ENCODE data around the gene SGSM2.

The SGSM2 gene

DNA sequence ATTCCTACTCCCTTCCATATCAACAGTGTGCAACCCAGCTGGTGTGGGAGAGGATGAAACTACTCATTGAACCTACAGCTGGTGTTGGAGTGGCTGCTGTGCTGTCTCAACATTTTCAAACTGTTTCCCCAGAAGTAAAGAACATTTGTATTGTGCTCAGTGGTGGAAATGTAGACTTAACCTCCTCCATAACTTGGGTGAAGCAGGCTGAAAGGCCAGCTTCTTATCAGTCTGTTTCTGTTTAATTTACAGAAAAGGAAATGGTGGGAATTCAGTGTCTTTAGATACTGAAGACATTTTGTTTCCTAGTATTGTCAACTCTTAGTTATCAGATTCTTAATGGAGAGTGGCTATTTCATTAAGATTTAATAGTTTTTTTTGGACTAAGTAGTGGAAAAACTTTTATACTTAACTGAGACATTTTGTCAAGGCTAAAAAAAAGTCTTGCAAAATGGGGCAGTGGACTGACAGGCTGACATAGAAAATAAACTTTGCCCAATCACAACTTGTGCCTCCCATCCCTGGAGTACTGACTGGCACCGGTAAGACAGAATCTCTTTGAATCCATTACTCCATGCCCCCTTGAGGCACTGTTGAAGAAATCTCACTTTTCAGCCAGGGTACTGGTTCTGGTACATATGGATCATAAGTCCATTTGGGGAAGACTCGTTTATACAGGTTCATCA, 13.5 kb upstream of the SGSM2 start:
- Mint-ChIP-seq H3K27me3 (ENCODE audit: low read depth, poor library complexity) (no peaks in the 10 kb centered on the region), H3K27ac (no peak overlapping the region), H3K9me3 (no peaks in the 10 kb centered on the region), H3K4me3 (no peak overlapping the region), H3K4me1 (no peaks in the 10 kb centered on the region), H3K36me3 (ENCODE audit: low read depth) (peaks cover 64% of the 10 kb centered on the region)
- DNase-seq = no peak
- TF ChIP-seq, protein P1, sequence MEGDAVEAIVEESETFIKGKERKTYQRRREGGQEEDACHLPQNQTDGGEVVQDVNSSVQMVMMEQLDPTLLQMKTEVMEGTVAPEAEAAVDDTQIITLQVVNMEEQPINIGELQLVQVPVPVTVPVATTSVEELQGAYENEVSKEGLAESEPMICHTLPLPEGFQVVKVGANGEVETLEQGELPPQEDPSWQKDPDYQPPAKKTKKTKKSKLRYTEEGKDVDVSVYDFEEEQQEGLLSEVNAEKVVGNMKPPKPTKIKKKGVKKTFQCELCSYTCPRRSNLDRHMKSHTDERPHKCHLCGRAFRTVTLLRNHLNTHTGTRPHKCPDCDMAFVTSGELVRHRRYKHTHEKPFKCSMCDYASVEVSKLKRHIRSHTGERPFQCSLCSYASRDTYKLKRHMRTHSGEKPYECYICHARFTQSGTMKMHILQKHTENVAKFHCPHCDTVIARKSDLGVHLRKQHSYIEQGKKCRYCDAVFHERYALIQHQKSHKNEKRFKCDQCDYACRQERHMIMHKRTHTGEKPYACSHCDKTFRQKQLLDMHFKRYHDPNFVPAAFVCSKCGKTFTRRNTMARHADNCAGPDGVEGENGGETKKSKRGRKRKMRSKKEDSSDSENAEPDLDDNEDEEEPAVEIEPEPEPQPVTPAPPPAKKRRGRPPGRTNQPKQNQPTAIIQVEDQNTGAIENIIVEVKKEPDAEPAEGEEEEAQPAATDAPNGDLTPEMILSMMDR (IDR thresholded peaks at IDR 0.05) = no peak

DNA sequence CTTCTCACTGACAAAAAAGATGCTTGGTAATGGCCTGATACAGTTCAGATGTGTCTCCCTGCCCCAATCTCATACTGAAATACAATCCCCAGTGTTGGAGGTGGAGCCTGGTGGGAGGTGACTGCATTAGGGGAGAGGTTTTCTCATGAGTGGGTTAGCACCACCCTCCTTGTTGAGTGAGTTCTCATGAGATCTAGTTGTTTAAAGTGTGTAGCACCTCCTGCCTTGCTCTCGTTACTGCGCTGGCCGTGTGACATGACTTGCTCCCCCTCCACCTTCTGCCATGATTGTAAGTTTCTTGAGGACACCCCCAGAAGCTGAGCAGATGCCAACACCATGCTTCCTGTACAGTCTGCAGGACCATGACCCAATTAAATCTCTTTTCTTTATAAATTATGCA, 6.0 kb upstream of the SGSM2 start:
- H3K27me3 Mint-ChIP-seq (ENCODE audit: low read depth, poor library complexity) = no peaks in the 10 kb centered on the region
- DNase-seq = no peak
- no peak overlapping the region for H3K4me3 Mint-ChIP-seq

DNA sequence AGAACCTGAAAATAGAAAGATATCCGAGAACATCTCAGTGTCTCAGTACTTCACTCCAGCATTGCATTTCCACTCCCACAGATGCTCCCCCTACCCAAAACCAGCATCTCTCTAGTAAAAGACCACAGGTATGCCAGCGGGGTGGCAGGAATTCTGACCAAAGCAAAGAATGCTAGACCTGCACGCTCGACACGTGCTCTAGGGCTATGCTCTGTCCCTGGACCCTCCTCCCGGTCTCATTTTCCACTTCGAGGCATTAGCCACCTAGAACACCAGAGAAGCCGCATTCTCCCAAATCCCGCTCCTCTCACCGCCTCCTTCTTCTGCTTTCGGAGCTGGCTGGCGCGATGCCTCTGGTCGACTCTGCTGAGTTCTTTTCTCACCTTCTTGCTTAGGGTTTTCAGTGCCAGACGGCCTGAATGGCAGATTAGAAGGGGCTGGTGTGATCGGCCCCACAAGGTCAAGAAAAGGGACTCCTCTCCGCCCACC, 1.5 kb upstream of the SGSM2 start:
- peaks cover 32% of the 10 kb centered on the region for H3K4me1 Mint-ChIP-seq
- peak overlapping the region; percentile 98 for H3K27ac Mint-ChIP-seq
- no peaks in the 10 kb centered on the region for H3K27me3 Mint-ChIP-seq (ENCODE audit: low read depth, poor library complexity)
- TF ChIP-seq, protein P1 (IDR thresholded peaks at IDR 0.05) = no peak
- H3K9me3 Mint-ChIP-seq = no peaks in the 10 kb centered on the region
- H3K4me3 Mint-ChIP-seq = no peak overlapping the region
- DNase-seq = peak; percentile 18
- H3K36me3 Mint-ChIP-seq (ENCODE audit: low read depth) = peaks cover 8% of the 10 kb centered on the region

More for the DNA sequence above, 6.0 kb upstream of the SGSM2 start:
- H3K4me1 Mint-ChIP-seq = peaks cover 20% of the 10 kb centered on the region
- no peak overlapping the region for H3K27ac Mint-ChIP-seq
- no peaks in the 10 kb centered on the region for H3K9me3 Mint-ChIP-seq
- TF ChIP-seq, protein P1 (IDR thresholded peaks at IDR 0.05) = no peak
- H3K36me3 Mint-ChIP-seq (ENCODE audit: low read depth) = peaks cover 17% of the 10 kb centered on the region

DNA sequence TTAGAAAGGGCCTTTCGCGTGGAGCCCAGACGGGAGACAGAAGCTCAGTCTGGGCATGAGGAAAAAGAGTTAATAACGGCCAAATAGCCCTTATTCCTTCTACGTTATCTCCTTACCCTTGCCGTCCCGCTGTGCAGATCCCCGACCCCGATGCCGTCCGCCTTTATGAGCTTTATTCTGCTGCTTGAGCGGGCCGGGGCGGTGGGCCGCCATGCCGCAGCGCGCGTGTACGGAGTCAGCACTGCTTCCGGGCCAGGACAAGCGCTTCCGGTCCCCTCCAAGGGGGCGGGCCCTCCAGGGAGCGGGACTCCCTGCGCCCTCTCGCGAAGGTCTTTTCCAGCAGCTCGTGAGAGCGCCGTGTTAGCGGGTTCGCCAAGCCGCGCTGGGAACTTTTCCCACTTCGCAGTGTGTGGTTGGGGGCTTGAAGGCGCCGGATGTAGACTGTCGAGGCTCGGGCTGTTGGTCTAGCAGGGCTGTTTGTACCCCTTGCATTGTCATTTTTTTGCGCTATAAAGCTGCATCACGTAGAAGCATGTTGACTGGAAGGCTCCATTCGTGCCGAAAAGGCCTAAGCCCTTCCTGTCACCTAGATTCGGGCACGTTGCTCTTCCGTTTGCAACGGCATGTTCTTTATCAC, 968 bp upstream of the SGSM2 start, which contains the start of gene TSR1:
TSR1 (minus strand) TSS at position 243 of the 637 bp plus-strand sequence; CDS start at position 213, 30 bp downstream.
- no peaks in the 10 kb centered on the region for H3K9me3 Mint-ChIP-seq
- H3K27ac Mint-ChIP-seq = peak within 1 kb of the TSS; percentile 98
- DNase-seq = peak; percentile 91
- H3K36me3 Mint-ChIP-seq (ENCODE audit: low read depth) = peaks cover 8% of the 10 kb centered on the region
- H3K4me1 Mint-ChIP-seq = peaks cover 32% of the 10 kb centered on the region
- no peaks in the 10 kb centered on the region for H3K27me3 Mint-ChIP-seq (ENCODE audit: low read depth, poor library complexity)
- TF ChIP-seq, protein P1 (IDR thresholded peaks at IDR 0.05) = no peak
- H3K4me3 Mint-ChIP-seq = no peak within 1 kb of the TSS

DNA sequence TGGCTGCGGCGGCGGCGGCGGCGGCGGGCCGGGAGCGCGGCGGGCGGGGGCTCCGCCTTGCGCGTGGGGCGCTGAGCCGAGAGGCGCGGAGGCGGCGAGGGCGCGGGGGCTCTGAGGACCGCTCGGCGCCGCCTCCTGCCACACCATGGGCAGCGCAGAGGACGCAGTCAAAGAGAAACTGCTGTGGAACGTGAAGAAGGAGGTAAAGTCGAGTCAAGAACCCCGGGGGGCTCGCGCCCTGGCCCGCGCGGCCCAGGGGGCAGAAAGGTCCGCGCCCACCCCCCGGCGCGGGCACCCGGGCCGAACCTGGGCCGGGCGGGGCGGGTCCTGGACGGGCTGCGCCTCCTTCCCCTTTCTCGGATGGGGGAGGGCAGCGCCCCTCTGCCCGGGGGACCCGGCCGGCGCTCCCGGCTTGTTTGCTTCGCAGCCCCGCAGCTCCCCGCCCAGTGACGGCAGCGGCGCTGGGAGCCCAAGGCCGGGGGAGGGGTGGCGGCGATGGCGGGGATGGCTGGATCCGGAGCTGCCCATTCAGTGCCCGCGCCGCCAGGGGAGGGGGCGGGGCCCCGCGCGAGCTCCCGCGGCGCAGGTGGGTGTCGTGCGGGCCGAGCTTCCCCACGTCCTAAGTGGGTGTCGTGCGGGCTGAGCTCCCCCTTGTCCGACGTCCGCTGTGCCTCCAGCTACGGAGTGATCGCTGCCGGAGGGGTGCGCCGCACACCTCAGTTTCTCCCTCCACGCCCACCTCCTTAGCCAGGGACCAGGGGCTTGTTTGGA, 428 bp downstream of the SGSM2 start:
- TF ChIP-seq, protein P1 (IDR thresholded peaks at IDR 0.05) = no peak
- Mint-ChIP-seq H3K4me1 (peaks cover 32% of the 10 kb centered on the region), H3K27ac (no peak overlapping the region), H3K9me3 (no peaks in the 10 kb centered on the region), H3K4me3 (peak overlapping the region; percentile 87), H3K27me3 (ENCODE audit: low read depth, poor library complexity) (no peaks in the 10 kb centered on the region), H3K36me3 (ENCODE audit: low read depth) (peaks cover 15% of the 10 kb centered on the region)
- DNase-seq = peak; percentile 73

Data from nephron progenitor cell (in vitro differentiated cells).